Fibroblast of lung (primary cell): ENCODE results near the gene CCDC116. TPM values are rescaled to one million over a fixed set of nuclear protein-coding genes. Genes with fewer than 3 reads are reported as not detected.

Experiments used
- DNase-seq, 2 donors: peaks; one replicate each; pipeline versions ENCODE4 v3.0.0 to v3.0.0-alpha.2; 2010; ENCODE audit warnings: low read depth in 2 of 2
- H2AFZ ChIP-seq: 2 replicates; pipeline ENCODE4 v1.5.1; 2012; ENCODE audit warnings: low read length, control low read depth, inconsistent platforms
- H3K27ac ChIP-seq: 2 replicates; pipeline ENCODE4 v1.5.1; 2011; ENCODE audit warnings: low read length, control low read depth; ENCODE audit not compliant: insufficient read depth
- H3K27me3 ChIP-seq: 2 replicates; pipeline ENCODE4 v1.5.1; 2011; ENCODE audit warnings: mild to moderate bottlenecking, low read length; ENCODE audit not compliant: control insufficient read depth, insufficient read depth
- H3K36me3 ChIP-seq: 2 replicates; pipeline ENCODE4 v1.5.1; 2011; ENCODE audit warnings: low read length; ENCODE audit not compliant: control insufficient read depth, insufficient read depth
- H3K4me1 ChIP-seq: 2 replicates; pipeline ENCODE4 v1.5.1; 2011; ENCODE audit warnings: low read length; ENCODE audit not compliant: control insufficient read depth, insufficient read depth; ENCODE audit errors: extremely low read depth
- H3K4me2 ChIP-seq: 2 replicates; pipeline ENCODE4 v1.5.1; 2011; ENCODE audit warnings: low read length, control low read depth; ENCODE audit not compliant: insufficient read depth; ENCODE audit errors: extremely low read depth
- H3K4me3 ChIP-seq, 4 experiments: fragments of 200-600 bp in 1 of 4; sonication (generic) in 1 of 4; replicated peaks in 1 of 4; 2 replicates each; pipeline ENCODE4 v1.5.1; 2011 to 2016; ENCODE audit warnings: low read length in 4 of 4, low read depth in 3 of 4, mild to moderate bottlenecking in 3 of 4, control low read depth in 2 of 4, inconsistent platforms in 1 of 4, mixed read lengths in 1 of 4; ENCODE audit not compliant: insufficient read depth in 1 of 4; ENCODE audit errors: control extremely low read depth in 1 of 4
- H3K79me2 ChIP-seq: 2 replicates; pipeline ENCODE4 v1.5.1; 2012; ENCODE audit warnings: mild to moderate bottlenecking, low read length, inconsistent platforms; ENCODE audit not compliant: control insufficient read depth, insufficient read depth
- H3K9ac ChIP-seq: 2 replicates; pipeline ENCODE4 v1.5.1; 2011; ENCODE audit warnings: mild to moderate bottlenecking, low read length, control low read depth; ENCODE audit not compliant: insufficient read depth
- H3K9me3 ChIP-seq: 2 replicates; pipeline ENCODE4 v1.5.1; 2012; ENCODE audit warnings: low read depth, low read length; ENCODE audit not compliant: control insufficient read depth, insufficient read depth
- H4K20me1 ChIP-seq: 2 replicates; pipeline ENCODE4 v1.5.1; 2011; ENCODE audit warnings: low read length; ENCODE audit not compliant: control insufficient read depth, insufficient read depth; ENCODE audit errors: extremely low read depth
- CTCF ChIP-seq, 2 donors: IDR thresholded peaks in 1 of 2; conservative IDR thresholded peaks in 1 of 2; 1 replicate in 1 of 2; 2 replicates in 1 of 2; pipeline ENCODE4 v1.5.1; 2011 to 2012; ENCODE audit warnings: low read length in 2 of 2, control low read depth in 1 of 2, inconsistent platforms in 1 of 2, low read depth in 1 of 2, mild to moderate bottlenecking in 1 of 2
- EZH2 ChIP-seq: IDR thresholded peaks from 2 replicates; pipeline ENCODE4 v1.5.1; 2012; ENCODE audit warnings: low read length, control low read depth, mild to moderate bottlenecking; ENCODE audit errors: missing control alignments
- polyA plus RNA-seq, 2 donors: library from polyadenylated mRNA; depleted of rRNA in 1 of 2; stranded (reverse) in 1 of 2; unstranded in 1 of 2; fragments of >200 nt; gene quantifications; 2 replicates each; pipeline ENCODE4 v1.2.1, GENCODE V29; 2011 to 2012; ENCODE audit warnings: missing spikeins in 1 of 2
- total RNA-seq: library from RNA; depleted of rRNA; stranded (reverse); fragments of >200 nt; gene quantifications from 2 replicates; pipeline ENCODE4 v1.2.1, GENCODE V29; 2014

The CCDC116 gene
- total and polyA plus RNA-seq, 2 donors (not counting 1 experiment from before 2014, with no cell fraction given): 0.03 to 0.17 TPM

GRCh38 chr22:21682385-21683175, 50.0 kb downstream of the CCDC116 start:
- H4K20me1 ChIP-seq: no peaks in the 10 kb centered on the region
- no peaks in the 10 kb centered on the region for H3K4me1 ChIP-seq
- TF ChIP-seq CTCF (conservative IDR thresholded peaks at IDR 0.05 in 1 of 2, IDR thresholded peaks at IDR 0.05 in 1 of 2; ENCODE audit: low read depth in 1 of 2, low read length in 2 of 2) (no peak), EZH2 (no peak)
- H3K36me3 ChIP-seq: peaks cover 17% of the 10 kb centered on the region
- H3K9me3 ChIP-seq: no peaks in the 10 kb centered on the region
- H3K4me2 ChIP-seq: no peak overlapping the region
- no peak for DNase-seq
- H3K79me2 ChIP-seq: no peaks in the 10 kb centered on the region
- H3K4me3 ChIP-seq: no peak overlapping the region
- no peak overlapping the region for H2AFZ ChIP-seq
- no peak overlapping the region for H3K9ac ChIP-seq
- no peaks in the 10 kb centered on the region for H3K27me3 ChIP-seq
- no peak overlapping the region for H3K27ac ChIP-seq

- Histone ChIP-seq H3K27ac (no peak overlapping the region), H3K9me3 (no peaks in the 10 kb centered on the region), H2AFZ (no peak overlapping the region)
These were observed 50.8 kb downstream of the CCDC116 start for GRCh38 chr22:21683401-21683811.

More at GRCh38 chr22:21683401-21683811, 50.8 kb downstream of the CCDC116 start:
- TF ChIP-seq EZH2 (no peak), CTCF (conservative IDR thresholded peaks at IDR 0.05 in 1 of 2, IDR thresholded peaks at IDR 0.05 in 1 of 2; ENCODE audit: low read depth in 1 of 2, low read length in 2 of 2) (no peak)
- no peak overlapping the region for H3K4me2 ChIP-seq
- H3K79me2 ChIP-seq: no peaks in the 10 kb centered on the region
- H3K27me3 ChIP-seq: no peaks in the 10 kb centered on the region
- no peak overlapping the region for H3K4me3 ChIP-seq
- no peak for DNase-seq
- no peaks in the 10 kb centered on the region for H3K4me1 ChIP-seq
- H3K9ac ChIP-seq: no peak overlapping the region
- H4K20me1 ChIP-seq: no peaks in the 10 kb centered on the region
- H3K36me3 ChIP-seq: peaks cover 20% of the 10 kb centered on the region
